Parathyroid adenoma (tissue), 2 donors: ENCODE measurements around the gene FAM174B.

Source experiments
- H2AFZ ChIP-seq: fragments of 300-600 bp; sonication (generic); one replicate; pipeline ENCODE4 v1.7.0; 2017; ENCODE audit warnings: antibody characterized with exemption, mild to moderate bottlenecking
- H3K27ac ChIP-seq: fragments of 300-600 bp; sonication (generic); one replicate; pipeline ENCODE4 v1.7.0; 2017
- H3K27me3 ChIP-seq: fragments of 300-600 bp; sonication (generic); one replicate; pipeline ENCODE4 v1.7.0; 2017; ENCODE audit warnings: low read length; ENCODE audit not compliant: control insufficient read depth, insufficient read depth
- H3K36me3 ChIP-seq: fragments of 300-600 bp; sonication (generic); one replicate; pipeline ENCODE4 v1.7.0; 2017; ENCODE audit warnings: low read length; ENCODE audit not compliant: control insufficient read depth, insufficient read depth
- H3K4me1 ChIP-seq: fragments of 300-600 bp; sonication (generic); one replicate; pipeline ENCODE4 v1.7.0; 2017; ENCODE audit warnings: control low read depth
- H3K4me2 ChIP-seq: fragments of 300-600 bp; sonication (generic); one replicate; pipeline ENCODE4 v1.7.0; 2017; ENCODE audit warnings: low read length
- H3K4me3 ChIP-seq: fragments of 300-600 bp; sonication (generic); one replicate; pipeline ENCODE4 v1.7.0; 2017; ENCODE audit warnings: low read depth, low read length
- H3K79me2 ChIP-seq: fragments of 300-600 bp; sonication (generic); one replicate; pipeline ENCODE4 v1.7.0; 2017; ENCODE audit warnings: control low read depth
- H3K9ac ChIP-seq: fragments of 300-600 bp; sonication (generic); one replicate; pipeline ENCODE4 v1.7.0; 2017; ENCODE audit warnings: mild to moderate bottlenecking
- H3K9me3 ChIP-seq: fragments of 300-600 bp; sonication (generic); one replicate; pipeline ENCODE4 v1.7.0; 2017; ENCODE audit warnings: low read length; ENCODE audit not compliant: control insufficient read depth
- CTCF ChIP-seq: fragments of 300-600 bp; sonication (generic); IDR thresholded peaks from one replicate; pipeline ENCODE4 v1.7.0; 2017; ENCODE audit warnings: antibody characterized with exemption, mild to moderate bottlenecking
- donor health status: primary hyperparathyroidism.

The FAM174B gene

GRCh38 chr15:92578096-92578835 is 77.3 kb downstream of the FAM174B start:
- Histone ChIP-seq H3K9ac (no peak overlapping the region), H3K4me1 (no peaks in the 10 kb centered on the region), H3K27ac (no peak overlapping the region), H3K27me3 (no peaks in the 10 kb centered on the region), H3K79me2 (no peaks in the 10 kb centered on the region), H3K36me3 (no peaks in the 10 kb centered on the region), H3K4me2 (no peak overlapping the region), H2AFZ (no peak overlapping the region), H3K4me3 (no peak overlapping the region), H3K9me3 (no peaks in the 10 kb centered on the region)
- TF ChIP-seq CTCF = no peak

GRCh38 chr15:92576597-92577200 is 78.9 kb downstream of the FAM174B start:
- no peaks in the 10 kb centered on the region for H3K27me3 ChIP-seq
- H3K27ac ChIP-seq = no peak overlapping the region
- no peak overlapping the region for H3K9ac ChIP-seq
- no peaks in the 10 kb centered on the region for H3K4me1 ChIP-seq
- no peaks in the 10 kb centered on the region for H3K79me2 ChIP-seq
- no peaks in the 10 kb centered on the region for H3K36me3 ChIP-seq
- H2AFZ ChIP-seq = no peak overlapping the region
- no peak overlapping the region for H3K4me3 ChIP-seq
- no peak for TF ChIP-seq CTCF
- no peaks in the 10 kb centered on the region for H3K9me3 ChIP-seq
- H3K4me2 ChIP-seq = no peak overlapping the region

GRCh38 chr15:92574566-92574965 is 81.0 kb downstream of the FAM174B start:
- Histone ChIP-seq H3K27me3 (no peaks in the 10 kb centered on the region), H3K9me3 (no peaks in the 10 kb centered on the region), H3K36me3 (no peaks in the 10 kb centered on the region), H3K27ac (no peak overlapping the region), H3K4me1 (no peaks in the 10 kb centered on the region), H2AFZ (no peak overlapping the region), H3K4me2 (no peak overlapping the region), H3K9ac (no peak overlapping the region), H3K4me3 (no peak overlapping the region), H3K79me2 (no peaks in the 10 kb centered on the region)
- no peak for TF ChIP-seq CTCF

- H3K27ac ChIP-seq = no peak overlapping the region
- no peaks in the 10 kb centered on the region for H3K79me2 ChIP-seq
- no peaks in the 10 kb centered on the region for H3K27me3 ChIP-seq
- H2AFZ ChIP-seq = no peak overlapping the region
- no peak overlapping the region for H3K4me2 ChIP-seq
- H3K4me3 ChIP-seq = no peak overlapping the region
- no peak for TF ChIP-seq CTCF
- H3K36me3 ChIP-seq = no peaks in the 10 kb centered on the region
- no peaks in the 10 kb centered on the region for H3K4me1 ChIP-seq
- no peak overlapping the region for H3K9ac ChIP-seq
- no peaks in the 10 kb centered on the region for H3K9me3 ChIP-seq
Measured at GRCh38 chr15:92574161-92574560, 81.4 kb downstream of the FAM174B start.

- H3K4me1 ChIP-seq = no peaks in the 10 kb centered on the region
- no peak overlapping the region for H3K4me2 ChIP-seq
- H3K27ac ChIP-seq = no peak overlapping the region
- no peaks in the 10 kb centered on the region for H3K9me3 ChIP-seq
- H3K36me3 ChIP-seq = no peaks in the 10 kb centered on the region
- H3K79me2 ChIP-seq = no peaks in the 10 kb centered on the region
- H3K27me3 ChIP-seq = no peaks in the 10 kb centered on the region
- no peak for TF ChIP-seq CTCF
- H2AFZ ChIP-seq = no peak overlapping the region
- H3K4me3 ChIP-seq = no peak overlapping the region
- no peak overlapping the region for H3K9ac ChIP-seq
Measured at GRCh38 chr15:92571824-92572223, 83.8 kb downstream of the FAM174B start.
